IPS-NIHi7 (cell line): ENCODE results near the gene WDR45B.
"Not testable (repeated sequence)": the region's sequence is repeated elsewhere in the genome, so short reads cannot be mapped to it uniquely, and the experiment has no call there.

Experiments used
- DNase-seq: peaks from one replicate; pipeline ENCODE4 v3.0.0; 2012; ENCODE audit warnings: mixed read lengths; ENCODE audit errors: extremely low spot score

The WDR45B gene

GRCh38 chr17:82582709-82583108 lies 65.5 kb downstream of the WDR45B start:
- DNase-seq: no peak

- DNase-seq: no peak
Observed at GRCh38 chr17:82582213-82582612, 66.0 kb downstream of the WDR45B start.

GRCh38 chr17:82579969-82580368 lies 68.3 kb downstream of the WDR45B start:
- DNase-seq: not testable (repeated sequence)

- DNase-seq: no peak
Observed at GRCh38 chr17:82577300-82577699, 70.9 kb downstream of the WDR45B start.

GRCh38 chr17:82575581-82576221 lies 72.5 kb downstream of the WDR45B start:
- DNase-seq: not testable (repeated sequence)

GRCh38 chr17:82574041-82574440 lies 74.2 kb downstream of the WDR45B start:
- DNase-seq: no peak

GRCh38 chr17:82571855-82572254 lies 76.4 kb downstream of the WDR45B start:
- DNase-seq: no peak

- DNase-seq: no peak
Observed at GRCh38 chr17:82570277-82570676, 78.0 kb downstream of the WDR45B start.

- no peak for DNase-seq
Observed at GRCh38 chr17:82569621-82570020, 78.6 kb downstream of the WDR45B start.

- no peak for DNase-seq
Observed at GRCh38 chr17:82568997-82569393, 79.2 kb downstream of the WDR45B start.

- no peak for DNase-seq
Observed at GRCh38 chr17:82567286-82567685, 81.0 kb downstream of the WDR45B start.

- DNase-seq: no peak
Observed at GRCh38 chr17:82566129-82566960, 81.9 kb downstream of the WDR45B start.

GRCh38 chr17:82565551-82565950 lies 82.7 kb downstream of the WDR45B start:
- no peak for DNase-seq
